GM23248 (cell line): ENCODE measurements around the gene DIABLO.

Source experiments
- EZH2 ChIP-seq: fragments of 200-600 bp; sonication (generic); IDR thresholded peaks from 2 replicates; pipeline ENCODE4 v1.6.1; 2018; ENCODE audit warnings: antibody characterized with exemption, mild to moderate bottlenecking; ENCODE audit not compliant: insufficient read depth, poor library complexity, severe bottlenecking
- EZH2phosphoT487 ChIP-seq: fragments of 200-600 bp; sonication (generic); IDR thresholded peaks from 2 replicates; pipeline ENCODE4 v1.6.1; 2018; ENCODE audit warnings: antibody characterized with exemption, moderate library complexity, mild to moderate bottlenecking, low read depth; ENCODE audit not compliant: insufficient read depth

DNA sequence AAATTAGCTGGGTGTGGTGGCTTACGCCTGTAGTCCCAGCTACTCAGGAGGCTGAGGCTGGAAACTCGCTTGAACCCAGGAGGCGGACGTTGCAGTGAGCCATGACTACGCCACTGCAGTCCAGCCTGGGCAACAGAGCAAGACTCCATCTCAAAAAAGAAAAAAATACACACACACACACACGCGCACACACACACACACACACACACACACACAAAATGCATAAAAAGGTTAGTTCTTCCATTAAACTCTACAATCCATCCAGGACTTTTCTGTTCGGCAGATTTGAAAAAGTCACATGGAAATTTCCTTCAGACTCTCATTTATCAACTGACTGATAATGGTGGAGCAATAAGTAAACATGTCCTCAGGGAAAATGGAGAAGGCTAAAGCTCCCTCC lies 49.6 kb upstream of the DIABLO start:
- TF ChIP-seq EZH2 (no peak), EZH2phosphoT487 (no peak)
